ENCODE measurements around the gene DECR2. TPM values are rescaled to one million over a fixed set of nuclear protein-coding genes. Genes with fewer than 3 reads are reported as not detected.
"Not testable (repeated sequence)": the region's sequence is repeated elsewhere in the genome, so short reads cannot be mapped to it uniquely, and the experiment has no call there.

The DECR2 gene
- total RNA-seq, 2 donors from 2014 or later: 4.5 to 28.6 TPM

GRCh38 chr16:414395-415169 lies 12.9 kb downstream of the DECR2 start:
- Mint-ChIP-seq H3K4me3 (no peak overlapping the region), H3K27ac (no peak overlapping the region)

GRCh38 chr16:415170-415498 lies 13.4 kb downstream of the DECR2 start:
- H3K4me1 Mint-ChIP-seq (ENCODE audit: low read depth in 2 of 2); H3K36me3 Mint-ChIP-seq; DNase-seq (ENCODE audit: low spot score); H3K4me3 Mint-ChIP-seq; H3K27me3 Mint-ChIP-seq; H3K27ac Mint-ChIP-seq; H3K9me3 Mint-ChIP-seq; ATAC-seq: not testable (repeated sequence)

More at GRCh38 chr16:414395-415169, 12.9 kb downstream of the DECR2 start:
- Mint-ChIP-seq H3K4me1 (ENCODE audit: low read depth in 2 of 2) (no peaks in the 10 kb centered on the region), H3K9me3 (no peaks in the 10 kb centered on the region), H3K27me3 (no peaks in the 10 kb centered on the region), H3K36me3 (no peaks in the 10 kb centered on the region)
- DNase-seq (ENCODE audit: low spot score) (no peak), ATAC-seq (no peak)

GRCh38 chr16:422179-422578 lies 20.5 kb downstream of the DECR2 start:
- H3K9me3 Mint-ChIP-seq; ATAC-seq; H3K27me3 Mint-ChIP-seq; H3K27ac Mint-ChIP-seq; H3K4me3 Mint-ChIP-seq; DNase-seq (ENCODE audit: low spot score); H3K36me3 Mint-ChIP-seq: not testable (repeated sequence)
- peaks cover 11 to 12% of the 10 kb centered on the region in 2 donors for H3K4me1 Mint-ChIP-seq (ENCODE audit: low read depth in 2 of 2)

GRCh38 chr16:424033-424622 lies 22.4 kb downstream of the DECR2 start:
- ATAC-seq: no peak
- Mint-ChIP-seq H3K4me3 (peak overlapping the region; percentile 62), H3K4me1 (ENCODE audit: low read depth in 2 of 2) (peaks cover 23 to 26% of the 10 kb centered on the region in 2 donors), H3K27ac (no peak overlapping the region), H3K9me3 (no peaks in the 10 kb centered on the region), H3K27me3 (no peaks in the 10 kb centered on the region), H3K36me3 (no peaks in the 10 kb centered on the region)
- DNase-seq (ENCODE audit: low spot score): no peak

- DNase-seq (ENCODE audit: low spot score) (no peak), ATAC-seq (no peak)
These were observed 23.0 kb downstream of the DECR2 start for GRCh38 chr16:424623-425081.

GRCh38 chr16:425082-425718 lies 23.5 kb downstream of the DECR2 start, which contains the start of gene RAB11FIP3:
Gene RAB11FIP3, plus strand, starts transcription at chr16:425649. Its CDS starts 358 bp downstream, at chr16:426007.
- peak; percentile 95 to 97 for ATAC-seq
- Mint-ChIP-seq H3K36me3 (no peaks in the 10 kb centered on the region), H3K4me3 (peak within 1 kb of the TSS; percentile 88), H3K27me3 (no peaks in the 10 kb centered on the region), H3K9me3 (no peaks in the 10 kb centered on the region), H3K4me1 (ENCODE audit: low read depth in 2 of 2) (peaks cover 23 to 27% of the 10 kb centered on the region in 2 donors), H3K27ac (peak within 1 kb of the TSS; percentile 41 to 49)
- DNase-seq (ENCODE audit: low spot score): peak; percentile 88

More at GRCh38 chr16:424623-425081, 23.0 kb downstream of the DECR2 start:
- H3K27ac Mint-ChIP-seq: peak overlapping the region in 1 of 2 donors; percentile 49
- no peaks in the 10 kb centered on the region for H3K36me3 Mint-ChIP-seq
- H3K27me3 Mint-ChIP-seq: no peaks in the 10 kb centered on the region
- no peaks in the 10 kb centered on the region for H3K9me3 Mint-ChIP-seq
- H3K4me3 Mint-ChIP-seq: peak overlapping the region; percentile 62
- H3K4me1 Mint-ChIP-seq (ENCODE audit: low read depth in 2 of 2): peaks cover 23 to 27% of the 10 kb centered on the region in 2 donors

GRCh38 chr16:425740-426114 lies 24.0 kb downstream of the DECR2 start:
- ATAC-seq (peak; percentile 74 to 83), DNase-seq (ENCODE audit: low spot score) (no peak)
- Mint-ChIP-seq H3K36me3 (no peaks in the 10 kb centered on the region), H3K4me1 (ENCODE audit: low read depth in 2 of 2) (peaks cover 24 to 27% of the 10 kb centered on the region in 2 donors), H3K27me3 (no peaks in the 10 kb centered on the region), H3K27ac (no peak overlapping the region), H3K4me3 (peak overlapping the region; percentile 79), H3K9me3 (no peaks in the 10 kb centered on the region)

GRCh38 chr16:426115-426905 lies 24.6 kb downstream of the DECR2 start:
- peaks cover 27% of the 10 kb centered on the region in 2 donors for H3K4me1 Mint-ChIP-seq (ENCODE audit: low read depth in 2 of 2)
- H3K27ac Mint-ChIP-seq: peak overlapping the region in 1 of 2 donors; percentile 17
- no peak for DNase-seq (ENCODE audit: low spot score)
- H3K9me3 Mint-ChIP-seq: no peaks in the 10 kb centered on the region
- H3K4me3 Mint-ChIP-seq: peak overlapping the region; percentile 88
- H3K27me3 Mint-ChIP-seq: no peaks in the 10 kb centered on the region
- no peaks in the 10 kb centered on the region for H3K36me3 Mint-ChIP-seq
- no peak for ATAC-seq

- no peaks in the 10 kb centered on the region for H3K27me3 Mint-ChIP-seq
- peak overlapping the region; percentile 88 for H3K4me3 Mint-ChIP-seq
- DNase-seq (ENCODE audit: low spot score): no peak
- H3K36me3 Mint-ChIP-seq: no peaks in the 10 kb centered on the region
- H3K9me3 Mint-ChIP-seq: no peaks in the 10 kb centered on the region
- peaks cover 27% of the 10 kb centered on the region in 2 donors for H3K4me1 Mint-ChIP-seq (ENCODE audit: low read depth in 2 of 2)
- no peak for ATAC-seq
- H3K27ac Mint-ChIP-seq: peak overlapping the region in 1 of 2 donors; percentile 17
These were observed 25.2 kb downstream of the DECR2 start for GRCh38 chr16:426906-427249.

GRCh38 chr16:427250-427649 lies 25.6 kb downstream of the DECR2 start:
- H3K27ac Mint-ChIP-seq: peak overlapping the region in 1 of 2 donors; percentile 17
- H3K27me3 Mint-ChIP-seq: no peaks in the 10 kb centered on the region
- no peaks in the 10 kb centered on the region for H3K9me3 Mint-ChIP-seq
- no peak for ATAC-seq
- DNase-seq (ENCODE audit: low spot score): no peak
- no peaks in the 10 kb centered on the region for H3K36me3 Mint-ChIP-seq
- peaks cover 27% of the 10 kb centered on the region in 2 donors for H3K4me1 Mint-ChIP-seq (ENCODE audit: low read depth in 2 of 2)
- H3K4me3 Mint-ChIP-seq: peak overlapping the region; percentile 88

- Mint-ChIP-seq H3K27me3 (no peaks in the 10 kb centered on the region), H3K4me3 (no peak overlapping the region), H3K27ac (no peak overlapping the region), H3K4me1 (ENCODE audit: low read depth in 2 of 2) (peaks cover 20 to 21% of the 10 kb centered on the region in 2 donors), H3K9me3 (no peaks in the 10 kb centered on the region), H3K36me3 (peaks cover 4% of the 10 kb centered on the region)
- DNase-seq (ENCODE audit: low spot score) (no peak), ATAC-seq (no peak)
These were observed 29.2 kb downstream of the DECR2 start for GRCh38 chr16:430904-431303.

- no peaks in the 10 kb centered on the region for H3K36me3 Mint-ChIP-seq
- peaks cover 2 to 6% of the 10 kb centered on the region in 2 donors for H3K4me1 Mint-ChIP-seq (ENCODE audit: low read depth in 2 of 2)
- H3K9me3 Mint-ChIP-seq: no peaks in the 10 kb centered on the region
- H3K27ac Mint-ChIP-seq: no peak overlapping the region
- no peaks in the 10 kb centered on the region for H3K27me3 Mint-ChIP-seq
- ATAC-seq (no peak), DNase-seq (ENCODE audit: low spot score) (no peak)
- no peak overlapping the region for H3K4me3 Mint-ChIP-seq
These were observed 38.9 kb downstream of the DECR2 start for GRCh38 chr16:440627-441026.

GRCh38 chr16:441447-441846 lies 39.8 kb downstream of the DECR2 start:
- Mint-ChIP-seq H3K36me3 (no peaks in the 10 kb centered on the region), H3K27me3 (no peaks in the 10 kb centered on the region), H3K4me3 (no peak overlapping the region), H3K27ac (no peak overlapping the region), H3K4me1 (ENCODE audit: low read depth in 2 of 2) (peaks cover 2 to 6% of the 10 kb centered on the region in 2 donors), H3K9me3 (no peaks in the 10 kb centered on the region)
- ATAC-seq (no peak), DNase-seq (ENCODE audit: low spot score) (no peak)

Measured in natural killer cell treated with Interleukin-12 subunit alpha and Interleukin-12 subunit beta and Interleukin-15 and Interleukin-18, amount 100 ng/mL, for 72 hours (primary cell).